HepG2 (cell line): ENCODE data around the gene RNF114. TPM values are rescaled to one million over a fixed set of nuclear protein-coding genes. Genes with fewer than 3 reads are reported as not detected.
A peak's percentile ranks its signal among the peaks of the same experiment; 100 is the strongest.

Experiments used
- FOXP1 ChIP-seq, 2 experiments: fragments of 450-650 bp in 1 of 2; IDR thresholded peaks; 2 replicates each; pipeline ENCODE4 v1.6.1; 2017 to 2018; ENCODE audit warnings: antibody characterized with exemption in 1 of 2
- MAF1 ChIP-seq: sonication (generic); formaldehyde crosslinking; IDR thresholded peaks from 2 replicates; pipeline ENCODE4 v1.5.0; 2020; ENCODE audit warnings: missing genetic modification reagents, borderline replicate concordance
- NR2C2 ChIP-seq: sonication (generic); formaldehyde crosslinking; IDR thresholded peaks from 2 replicates; pipeline ENCODE4 v1.4.0; 2020; ENCODE audit warnings: missing genetic modification reagents, mild to moderate bottlenecking, moderate library complexity, borderline replicate concordance
- ZNF143 ChIP-seq: sonication (generic); formaldehyde crosslinking; IDR thresholded peaks from 2 replicates; pipeline ENCODE4 v1.4.0; 2020; ENCODE audit warnings: missing genetic modification reagents
- ZNF343 ChIP-seq: sonication (generic); formaldehyde crosslinking; IDR thresholded peaks from 2 replicates; pipeline ENCODE4 v1.4.0; 2020; ENCODE audit warnings: mild to moderate bottlenecking, missing genetic modification reagents
- ZNF510 ChIP-seq: sonication (generic); formaldehyde crosslinking; IDR thresholded peaks from 2 replicates; pipeline ENCODE4 v1.4.0; 2020; ENCODE audit warnings: low read depth, mild to moderate bottlenecking, missing genetic modification reagents
- ZNF562 ChIP-seq: sonication (generic); formaldehyde crosslinking; IDR thresholded peaks from 2 replicates; pipeline ENCODE4 v1.8.0; 2022; ENCODE audit warnings: missing genetic modification reagents, borderline replicate concordance
- ZNF577 ChIP-seq: sonication (generic); formaldehyde crosslinking; IDR thresholded peaks from 2 replicates; pipeline ENCODE4 v1.4.0; 2020; ENCODE audit warnings: mild to moderate bottlenecking, low read depth, missing genetic modification reagents, borderline replicate concordance
- ZNF660 ChIP-seq: sonication (generic); formaldehyde crosslinking; IDR thresholded peaks from 2 replicates; pipeline ENCODE4 v1.5.1; 2020; ENCODE audit warnings: mild to moderate bottlenecking, low read depth, missing genetic modification reagents, borderline replicate concordance
- ZSCAN20 ChIP-seq: sonication (generic); formaldehyde crosslinking; IDR thresholded peaks from 2 replicates; pipeline ENCODE4 v1.4.0; 2020; ENCODE audit warnings: missing genetic modification reagents, mild to moderate bottlenecking, borderline replicate concordance
- polyA plus RNA-seq, 8 experiments: library from polyadenylated mRNA; depleted of rRNA in 3 of 8; stranded (reverse) in 7 of 8; unstranded in 1 of 8; fragments of >200 nt; fragmentation: Illumina TruSeq in 4 of 8; extraction: Trizol in 4 of 8; gene quantifications; 2 replicates each; pipeline versions ENCODE4 v1.2.1 to v1.2.3, GENCODE V29; 2011 to 2016; ENCODE audit warnings: low read depth in 4 of 8, missing spikeins in 1 of 8, mixed read lengths in 1 of 8; ENCODE audit not compliant: insufficient read depth in 1 of 8
- total RNA-seq, 5 experiments: library from RNA; depleted of rRNA; stranded (reverse); fragments of >200 nt; fragmentation: Illumina TruSeq; extraction: Trizol; gene quantifications; 2 replicates each; pipeline ENCODE4 v1.2.3, GENCODE V29; 2016; ENCODE audit warnings: low read depth in 1 of 5
- TF ChIP-seq, protein P1 (sequence below): sonication (generic); formaldehyde crosslinking; IDR thresholded peaks from 2 replicates; pipeline ENCODE4 v1.5.0; 2020; ENCODE audit warnings: mild to moderate bottlenecking, missing genetic modification reagents, borderline replicate concordance
- TF ChIP-seq, protein P2 (sequence below): sonication (generic); formaldehyde crosslinking; IDR thresholded peaks from 2 replicates; pipeline ENCODE4 v1.4.0; 2020; ENCODE audit warnings: missing genetic modification reagents, borderline replicate concordance
- TF ChIP-seq, protein P3 (sequence below): sonication (generic); formaldehyde crosslinking; IDR thresholded peaks from 2 replicates; pipeline ENCODE4 v1.5.0; 2020; ENCODE audit warnings: missing genetic modification reagents, mild to moderate bottlenecking, borderline replicate concordance
- TF ChIP-seq, protein P4 (sequence below): sonication (generic); formaldehyde crosslinking; IDR thresholded peaks from 2 replicates; pipeline ENCODE4 v1.5.1; 2020; ENCODE audit warnings: missing genetic modification reagents, mild to moderate bottlenecking, borderline replicate concordance
- TF ChIP-seq, protein P5 (sequence below): IDR thresholded peaks from 2 replicates; pipeline ENCODE4 v1.6.1; 2018; ENCODE audit warnings: missing genetic modification reagents

The RNF114 gene
- total and polyA plus RNA-seq, 2 of the 13 experiments (the other 11 are each of a cell fraction or from before 2014, with no cell fraction given): 119 to 126 TPM

DNA sequence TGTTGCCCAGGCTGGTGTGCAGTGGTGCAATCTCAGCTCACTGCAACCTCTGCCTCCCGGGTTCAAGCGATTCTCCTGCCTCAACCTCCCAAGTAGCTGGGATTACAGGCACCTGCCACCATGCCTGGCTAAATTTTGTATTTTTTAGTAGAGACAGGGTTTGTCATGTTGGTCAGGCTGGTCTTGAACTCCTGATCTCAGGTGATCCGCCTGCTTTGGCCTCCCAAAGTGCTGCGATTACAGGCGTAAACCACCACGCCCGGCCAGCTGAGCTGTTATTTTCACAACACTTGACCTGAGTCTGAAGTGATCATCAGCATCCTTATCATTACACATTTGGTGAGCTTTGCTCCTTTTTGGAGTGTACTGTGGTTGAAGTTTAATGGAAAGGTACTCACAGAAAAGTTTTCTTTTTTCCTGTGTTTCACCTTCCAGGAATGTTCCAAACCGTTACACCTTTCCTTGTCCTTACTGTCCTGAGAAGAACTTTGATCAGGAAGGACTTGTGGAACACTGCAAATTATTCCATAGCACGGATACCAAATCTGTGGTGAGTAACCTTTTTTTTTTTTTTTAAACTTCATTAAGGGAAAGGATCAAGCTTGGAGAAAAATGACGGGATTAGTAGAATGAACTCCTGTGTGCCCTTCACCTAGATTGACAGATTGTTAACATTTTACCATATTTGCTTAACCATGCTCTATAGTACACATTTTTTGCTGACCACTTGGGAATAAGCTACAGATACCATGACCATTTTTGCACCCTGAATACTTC, 9.7 kb downstream of the RNF114 start (continued):
- TF ChIP-seq, protein P1, sequence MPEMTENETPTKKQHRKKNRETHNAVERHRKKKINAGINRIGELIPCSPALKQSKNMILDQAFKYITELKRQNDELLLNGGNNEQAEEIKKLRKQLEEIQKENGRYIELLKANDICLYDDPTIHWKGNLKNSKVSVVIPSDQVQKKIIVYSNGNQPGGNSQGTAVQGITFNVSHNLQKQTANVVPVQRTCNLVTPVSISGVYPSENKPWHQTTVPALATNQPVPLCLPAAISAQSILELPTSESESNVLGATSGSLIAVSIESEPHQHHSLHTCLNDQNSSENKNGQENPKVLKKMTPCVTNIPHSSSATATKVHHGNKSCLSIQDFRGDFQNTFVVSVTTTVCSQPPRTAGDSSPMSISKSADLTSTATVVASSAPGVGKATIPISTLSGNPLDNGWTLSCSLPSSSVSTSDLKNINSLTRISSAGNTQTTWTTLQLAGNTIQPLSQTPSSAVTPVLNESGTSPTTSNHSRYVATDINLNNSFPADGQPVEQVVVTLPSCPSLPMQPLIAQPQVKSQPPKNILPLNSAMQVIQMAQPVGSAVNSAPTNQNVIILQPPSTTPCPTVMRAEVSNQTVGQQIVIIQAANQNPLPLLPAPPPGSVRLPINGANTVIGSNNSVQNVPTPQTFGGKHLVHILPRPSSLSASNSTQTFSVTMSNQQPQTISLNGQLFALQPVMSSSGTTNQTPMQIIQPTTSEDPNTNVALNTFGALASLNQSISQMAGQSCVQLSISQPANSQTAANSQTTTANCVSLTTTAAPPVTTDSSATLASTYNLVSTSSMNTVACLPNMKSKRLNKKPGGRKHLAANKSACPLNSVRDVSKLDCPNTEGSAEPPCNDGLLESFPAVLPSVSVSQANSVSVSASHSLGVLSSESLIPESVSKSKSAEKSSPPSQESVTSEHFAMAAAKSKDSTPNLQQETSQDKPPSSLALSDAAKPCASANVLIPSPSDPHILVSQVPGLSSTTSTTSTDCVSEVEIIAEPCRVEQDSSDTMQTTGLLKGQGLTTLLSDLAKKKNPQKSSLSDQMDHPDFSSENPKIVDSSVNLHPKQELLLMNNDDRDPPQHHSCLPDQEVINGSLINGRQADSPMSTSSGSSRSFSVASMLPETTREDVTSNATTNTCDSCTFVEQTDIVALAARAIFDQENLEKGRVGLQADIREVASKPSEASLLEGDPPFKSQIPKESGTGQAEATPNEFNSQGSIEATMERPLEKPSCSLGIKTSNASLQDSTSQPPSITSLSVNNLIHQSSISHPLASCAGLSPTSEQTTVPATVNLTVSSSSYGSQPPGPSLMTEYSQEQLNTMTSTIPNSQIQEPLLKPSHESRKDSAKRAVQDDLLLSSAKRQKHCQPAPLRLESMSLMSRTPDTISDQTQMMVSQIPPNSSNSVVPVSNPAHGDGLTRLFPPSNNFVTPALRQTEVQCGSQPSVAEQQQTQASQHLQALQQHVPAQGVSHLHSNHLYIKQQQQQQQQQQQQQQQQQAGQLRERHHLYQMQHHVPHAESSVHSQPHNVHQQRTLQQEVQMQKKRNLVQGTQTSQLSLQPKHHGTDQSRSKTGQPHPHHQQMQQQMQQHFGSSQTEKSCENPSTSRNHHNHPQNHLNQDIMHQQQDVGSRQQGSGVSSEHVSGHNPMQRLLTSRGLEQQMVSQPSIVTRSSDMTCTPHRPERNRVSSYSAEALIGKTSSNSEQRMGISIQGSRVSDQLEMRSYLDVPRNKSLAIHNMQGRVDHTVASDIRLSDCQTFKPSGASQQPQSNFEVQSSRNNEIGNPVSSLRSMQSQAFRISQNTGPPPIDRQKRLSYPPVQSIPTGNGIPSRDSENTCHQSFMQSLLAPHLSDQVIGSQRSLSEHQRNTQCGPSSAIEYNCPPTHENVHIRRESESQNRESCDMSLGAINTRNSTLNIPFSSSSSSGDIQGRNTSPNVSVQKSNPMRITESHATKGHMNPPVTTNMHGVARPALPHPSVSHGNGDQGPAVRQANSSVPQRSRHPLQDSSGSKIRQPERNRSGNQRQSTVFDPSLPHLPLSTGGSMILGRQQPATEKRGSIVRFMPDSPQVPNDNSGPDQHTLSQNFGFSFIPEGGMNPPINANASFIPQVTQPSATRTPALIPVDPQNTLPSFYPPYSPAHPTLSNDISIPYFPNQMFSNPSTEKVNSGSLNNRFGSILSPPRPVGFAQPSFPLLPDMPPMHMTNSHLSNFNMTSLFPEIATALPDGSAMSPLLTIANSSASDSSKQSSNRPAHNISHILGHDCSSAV (CRISPR knock-in tag): no peak
- no peak for TF ChIP-seq ZNF143 (CRISPR knock-in tag)
- TF ChIP-seq, protein P2, sequence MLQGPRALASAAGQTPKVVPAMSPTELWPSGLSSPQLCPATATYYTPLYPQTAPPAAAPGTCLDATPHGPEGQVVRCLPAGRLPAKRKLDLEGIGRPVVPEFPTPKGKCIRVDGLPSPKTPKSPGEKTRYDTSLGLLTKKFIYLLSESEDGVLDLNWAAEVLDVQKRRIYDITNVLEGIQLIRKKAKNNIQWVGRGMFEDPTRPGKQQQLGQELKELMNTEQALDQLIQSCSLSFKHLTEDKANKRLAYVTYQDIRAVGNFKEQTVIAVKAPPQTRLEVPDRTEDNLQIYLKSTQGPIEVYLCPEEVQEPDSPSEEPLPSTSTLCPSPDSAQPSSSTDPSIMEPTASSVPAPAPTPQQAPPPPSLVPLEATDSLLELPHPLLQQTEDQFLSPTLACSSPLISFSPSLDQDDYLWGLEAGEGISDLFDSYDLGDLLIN (CRISPR knock-in tag): no peak
- TF ChIP-seq ZSCAN20 (CRISPR knock-in tag): no peak
- no peak for TF ChIP-seq ZNF660 (CRISPR knock-in tag)
- TF ChIP-seq FOXP1 (IDR thresholded peaks at IDR 0.05): no peak
- TF ChIP-seq FOXP1 (CRISPR knock-in tag; IDR thresholded peaks at IDR 0.05): peak; percentile 87
- TF ChIP-seq, protein P3, sequence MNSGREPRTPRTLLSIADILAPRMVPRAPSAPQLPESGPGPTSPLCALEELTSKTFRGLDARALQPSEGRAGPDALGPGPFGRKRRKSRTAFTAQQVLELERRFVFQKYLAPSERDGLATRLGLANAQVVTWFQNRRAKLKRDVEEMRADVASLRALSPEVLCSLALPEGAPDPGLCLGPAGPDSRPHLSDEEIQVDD: no peak
- TF ChIP-seq, protein P4, sequence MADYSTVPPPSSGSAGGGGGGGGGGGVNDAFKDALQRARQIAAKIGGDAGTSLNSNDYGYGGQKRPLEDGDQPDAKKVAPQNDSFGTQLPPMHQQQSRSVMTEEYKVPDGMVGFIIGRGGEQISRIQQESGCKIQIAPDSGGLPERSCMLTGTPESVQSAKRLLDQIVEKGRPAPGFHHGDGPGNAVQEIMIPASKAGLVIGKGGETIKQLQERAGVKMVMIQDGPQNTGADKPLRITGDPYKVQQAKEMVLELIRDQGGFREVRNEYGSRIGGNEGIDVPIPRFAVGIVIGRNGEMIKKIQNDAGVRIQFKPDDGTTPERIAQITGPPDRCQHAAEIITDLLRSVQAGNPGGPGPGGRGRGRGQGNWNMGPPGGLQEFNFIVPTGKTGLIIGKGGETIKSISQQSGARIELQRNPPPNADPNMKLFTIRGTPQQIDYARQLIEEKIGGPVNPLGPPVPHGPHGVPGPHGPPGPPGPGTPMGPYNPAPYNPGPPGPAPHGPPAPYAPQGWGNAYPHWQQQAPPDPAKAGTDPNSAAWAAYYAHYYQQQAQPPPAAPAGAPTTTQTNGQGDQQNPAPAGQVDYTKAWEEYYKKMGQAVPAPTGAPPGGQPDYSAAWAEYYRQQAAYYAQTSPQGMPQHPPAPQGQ: 0 out of 2 replicates have a peak, but pooled peaks have one; percentile 25
- no peak for TF ChIP-seq ZNF510 (CRISPR knock-in tag)
- peak; percentile 70 for TF ChIP-seq NR2C2 (CRISPR knock-in tag)
- TF ChIP-seq ZNF577 (CRISPR knock-in tag): no peak
- TF ChIP-seq ZNF343: no peak
- no peak for TF ChIP-seq ZNF562 (CRISPR knock-in tag)
- TF ChIP-seq MAF1 (CRISPR knock-in tag): no peak
- TF ChIP-seq, protein P5, sequence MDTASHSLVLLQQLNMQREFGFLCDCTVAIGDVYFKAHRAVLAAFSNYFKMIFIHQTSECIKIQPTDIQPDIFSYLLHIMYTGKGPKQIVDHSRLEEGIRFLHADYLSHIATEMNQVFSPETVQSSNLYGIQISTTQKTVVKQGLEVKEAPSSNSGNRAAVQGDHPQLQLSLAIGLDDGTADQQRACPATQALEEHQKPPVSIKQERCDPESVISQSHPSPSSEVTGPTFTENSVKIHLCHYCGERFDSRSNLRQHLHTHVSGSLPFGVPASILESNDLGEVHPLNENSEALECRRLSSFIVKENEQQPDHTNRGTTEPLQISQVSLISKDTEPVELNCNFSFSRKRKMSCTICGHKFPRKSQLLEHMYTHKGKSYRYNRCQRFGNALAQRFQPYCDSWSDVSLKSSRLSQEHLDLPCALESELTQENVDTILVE (CRISPR knock-in tag): no peak; the same call in 1 of the 2 replicates
